Upper lobe of right lung (tissue), 1 donor: ENCODE data around the gene COX7A2. TPM values are rescaled to one million over a fixed set of nuclear protein-coding genes. Genes with fewer than 3 reads are reported as not detected.

Experiments used
- ATAC-seq: fragments of 200-7000 bp; cut with Tn5 transposase; one replicate; pipeline ENCODE4 v1.9.1; 2020; ENCODE audit warnings: mild to moderate bottlenecking, moderate library complexity
- DNase-seq: peaks from one replicate; pipeline ENCODE4 v3.0.0-alpha.2; 2020
- H3K27ac ChIP-seq: fragments of 200-600 bp; one replicate; pipeline ENCODE4 v1.8.0; 2022
- H3K27me3 ChIP-seq: fragments of 200-600 bp; one replicate; pipeline ENCODE4 v1.8.0; 2022; ENCODE audit warnings: mild to moderate bottlenecking
- H3K36me3 ChIP-seq: fragments of 200-600 bp; one replicate; pipeline ENCODE4 v1.8.0; 2022
- H3K4me1 ChIP-seq: fragments of 200-600 bp; one replicate; pipeline ENCODE4 v1.8.0; 2022
- H3K4me3 ChIP-seq: fragments of 200-600 bp; one replicate; pipeline ENCODE4 v1.8.0; 2022; ENCODE audit warnings: mild to moderate bottlenecking
- H3K9me3 ChIP-seq: fragments of 200-600 bp; one replicate; pipeline ENCODE4 v1.8.0; 2022
- CTCF ChIP-seq: fragments of 200-600 bp; IDR thresholded peaks from one replicate; pipeline ENCODE4 v1.8.0; 2022; ENCODE audit warnings: antibody characterized with exemption
- intact Hi-C: fragments of 100-400 bp; cut with DNase I; formaldehyde crosslinking; loops from one replicate; pipeline ENCODE4 v1.11.0; 2022
- total RNA-seq: library from RNA; stranded (reverse); fragmentation: NEBNext Ultra II Directional; extraction: Animal tissue kit (Norgen Biotek cat#: 25700); gene quantifications from one replicate; pipeline ENCODE4 v1.2.1, GENCODE V29; 2021
- donor health status: DM: no; HTN: yes; CAD: no; lungs with severe emphysema.

COX7A2 gene
- total RNA-seq, 1 donor from 2014 or later: 240 TPM

- ATAC-seq: no peak
- Histone ChIP-seq H3K4me3 (no peak overlapping the region), H3K4me1 (peaks cover 11% of the 10 kb centered on the region), H3K27ac (no peak overlapping the region), H3K36me3 (no peaks in the 10 kb centered on the region), H3K27me3 (peaks cover 15% of the 10 kb centered on the region), H3K9me3 (no peaks in the 10 kb centered on the region)
- intact Hi-C loops: loop anchor here (10.0 kb wide), 2 partner anchors 1127 to 1537 kb away; no protein-coding TSS in a partner anchor
- no peak for TF ChIP-seq CTCF
- no peak for DNase-seq
These were observed 31.5 kb downstream of the COX7A2 start for GRCh38 chr6:75211920-75212590.

GRCh38 chr6:75210885-75211739, 32.5 kb downstream of the COX7A2 start:
- TF ChIP-seq CTCF: peak; percentile 88
- intact Hi-C loops: loop anchor here (10.0 kb wide), 2 partner anchors 1126 to 1536 kb away; no protein-coding TSS in a partner anchor
- Histone ChIP-seq H3K4me1 (peaks cover 19% of the 10 kb centered on the region), H3K9me3 (no peaks in the 10 kb centered on the region), H3K36me3 (no peaks in the 10 kb centered on the region), H3K27ac (no peak overlapping the region), H3K27me3 (peaks cover 24% of the 10 kb centered on the region), H3K4me3 (no peak overlapping the region)
- ATAC-seq: peak; percentile 31
- DNase-seq: no peak

- Histone ChIP-seq H3K9me3 (no peaks in the 10 kb centered on the region), H3K27me3 (peaks cover 43% of the 10 kb centered on the region), H3K4me3 (no peak overlapping the region), H3K36me3 (no peaks in the 10 kb centered on the region), H3K27ac (no peak overlapping the region), H3K4me1 (peaks cover 38% of the 10 kb centered on the region)
- TF ChIP-seq CTCF: no peak
- intact Hi-C loops: no loop called here
- DNase-seq: no peak
- ATAC-seq: no peak
These were observed 34.3 kb downstream of the COX7A2 start for GRCh38 chr6:75209184-75209723.

GRCh38 chr6:75208298-75209183, 35.1 kb downstream of the COX7A2 start:
- peaks cover 43% of the 10 kb centered on the region for H3K27me3 ChIP-seq
- ATAC-seq (peak; percentile 77), DNase-seq (peak; percentile 89)
- intact Hi-C loops: no loop called here
- peak overlapping the region; percentile 21 for H3K4me3 ChIP-seq
- no peaks in the 10 kb centered on the region for H3K9me3 ChIP-seq
- peaks cover 39% of the 10 kb centered on the region for H3K4me1 ChIP-seq
- no peaks in the 10 kb centered on the region for H3K36me3 ChIP-seq
- peak; percentile 88 for TF ChIP-seq CTCF
- no peak overlapping the region for H3K27ac ChIP-seq
